Glutamatergic neuron (in vitro differentiated cells): ENCODE results near the gene DPH5. TPM values are rescaled to one million over a fixed set of nuclear protein-coding genes. Genes with fewer than 3 reads are reported as not detected.

Experiments used
- DNase-seq: peaks from one replicate; pipeline ENCODE4 v3.0.0; 2022
- H3K27ac Mint-ChIP-seq: one replicate; pipeline ENCODE4 v1.8.0; 2020; ENCODE audit warnings: mild to moderate bottlenecking, mixed read lengths, inconsistent platforms; ENCODE audit not compliant: unreplicated experiment
- H3K27me3 Mint-ChIP-seq: one replicate; pipeline ENCODE4 v1.8.0; 2020; ENCODE audit warnings: mild to moderate bottlenecking, moderate library complexity, mixed read lengths, inconsistent platforms; ENCODE audit not compliant: unreplicated experiment
- H3K36me3 Mint-ChIP-seq: one replicate; pipeline ENCODE4 v1.8.0; 2020; ENCODE audit warnings: mild to moderate bottlenecking, mixed read lengths, inconsistent platforms; ENCODE audit not compliant: unreplicated experiment
- H3K4me1 Mint-ChIP-seq: one replicate; pipeline ENCODE4 v1.8.0; 2020; ENCODE audit warnings: mild to moderate bottlenecking, low read depth, mixed read lengths, inconsistent platforms; ENCODE audit not compliant: unreplicated experiment
- H3K4me3 Mint-ChIP-seq: one replicate; pipeline ENCODE4 v1.8.0; 2020; ENCODE audit warnings: mild to moderate bottlenecking, mixed read lengths, inconsistent platforms; ENCODE audit not compliant: unreplicated experiment
- H3K9me3 Mint-ChIP-seq: one replicate; pipeline ENCODE4 v1.8.0; 2020; ENCODE audit warnings: mild to moderate bottlenecking, moderate library complexity, mixed read lengths, inconsistent platforms; ENCODE audit not compliant: unreplicated experiment
- total RNA-seq: library from RNA; stranded (reverse); fragmentation: NEBNext Ultra II Directional; extraction: Animal tissue kit (Norgen Biotek cat#: 25700); gene quantifications from one replicate; pipeline ENCODE4 v1.2.1, GENCODE V29; 2021; ENCODE audit not compliant: unreplicated experiment
- TF ChIP-seq, protein P1 (sequence below): fragments of 200-600 bp; sonication (generic); IDR thresholded peaks from one replicate; pipeline ENCODE4 v1.5.0; 2021; ENCODE audit not compliant: partially characterized antibody, unreplicated experiment

Gene DPH5
- total RNA-seq, 1 donor from 2014 or later: 40.5 TPM

DNA sequence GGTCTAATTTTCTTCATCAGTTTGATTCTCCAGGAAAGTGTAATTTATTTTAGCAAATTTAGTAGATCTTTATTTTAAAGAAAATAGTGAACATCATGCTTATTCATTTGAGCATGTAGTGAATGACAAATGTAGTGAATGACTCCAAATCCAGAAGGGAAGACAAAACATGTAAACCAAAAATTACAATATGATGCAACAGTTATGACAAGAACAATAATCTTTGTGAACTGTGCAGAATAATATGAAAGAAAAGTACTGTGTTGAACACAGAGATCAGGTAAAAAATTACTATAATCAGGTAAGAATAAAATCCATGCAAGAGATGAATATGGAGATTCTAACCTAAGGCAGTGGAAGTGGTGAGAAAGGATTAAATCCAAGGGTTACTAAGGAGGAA lies 30.0 kb upstream of the DPH5 start:
- H3K4me1 Mint-ChIP-seq: no peaks in the 10 kb centered on the region
- H3K4me3 Mint-ChIP-seq: no peak overlapping the region
- no peaks in the 10 kb centered on the region for H3K27me3 Mint-ChIP-seq
- TF ChIP-seq, protein P1, sequence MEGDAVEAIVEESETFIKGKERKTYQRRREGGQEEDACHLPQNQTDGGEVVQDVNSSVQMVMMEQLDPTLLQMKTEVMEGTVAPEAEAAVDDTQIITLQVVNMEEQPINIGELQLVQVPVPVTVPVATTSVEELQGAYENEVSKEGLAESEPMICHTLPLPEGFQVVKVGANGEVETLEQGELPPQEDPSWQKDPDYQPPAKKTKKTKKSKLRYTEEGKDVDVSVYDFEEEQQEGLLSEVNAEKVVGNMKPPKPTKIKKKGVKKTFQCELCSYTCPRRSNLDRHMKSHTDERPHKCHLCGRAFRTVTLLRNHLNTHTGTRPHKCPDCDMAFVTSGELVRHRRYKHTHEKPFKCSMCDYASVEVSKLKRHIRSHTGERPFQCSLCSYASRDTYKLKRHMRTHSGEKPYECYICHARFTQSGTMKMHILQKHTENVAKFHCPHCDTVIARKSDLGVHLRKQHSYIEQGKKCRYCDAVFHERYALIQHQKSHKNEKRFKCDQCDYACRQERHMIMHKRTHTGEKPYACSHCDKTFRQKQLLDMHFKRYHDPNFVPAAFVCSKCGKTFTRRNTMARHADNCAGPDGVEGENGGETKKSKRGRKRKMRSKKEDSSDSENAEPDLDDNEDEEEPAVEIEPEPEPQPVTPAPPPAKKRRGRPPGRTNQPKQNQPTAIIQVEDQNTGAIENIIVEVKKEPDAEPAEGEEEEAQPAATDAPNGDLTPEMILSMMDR: no peak
- H3K36me3 Mint-ChIP-seq: no peaks in the 10 kb centered on the region
- DNase-seq: no peak
- H3K9me3 Mint-ChIP-seq: peaks cover 1% of the 10 kb centered on the region
- H3K27ac Mint-ChIP-seq: no peak overlapping the region

DNA sequence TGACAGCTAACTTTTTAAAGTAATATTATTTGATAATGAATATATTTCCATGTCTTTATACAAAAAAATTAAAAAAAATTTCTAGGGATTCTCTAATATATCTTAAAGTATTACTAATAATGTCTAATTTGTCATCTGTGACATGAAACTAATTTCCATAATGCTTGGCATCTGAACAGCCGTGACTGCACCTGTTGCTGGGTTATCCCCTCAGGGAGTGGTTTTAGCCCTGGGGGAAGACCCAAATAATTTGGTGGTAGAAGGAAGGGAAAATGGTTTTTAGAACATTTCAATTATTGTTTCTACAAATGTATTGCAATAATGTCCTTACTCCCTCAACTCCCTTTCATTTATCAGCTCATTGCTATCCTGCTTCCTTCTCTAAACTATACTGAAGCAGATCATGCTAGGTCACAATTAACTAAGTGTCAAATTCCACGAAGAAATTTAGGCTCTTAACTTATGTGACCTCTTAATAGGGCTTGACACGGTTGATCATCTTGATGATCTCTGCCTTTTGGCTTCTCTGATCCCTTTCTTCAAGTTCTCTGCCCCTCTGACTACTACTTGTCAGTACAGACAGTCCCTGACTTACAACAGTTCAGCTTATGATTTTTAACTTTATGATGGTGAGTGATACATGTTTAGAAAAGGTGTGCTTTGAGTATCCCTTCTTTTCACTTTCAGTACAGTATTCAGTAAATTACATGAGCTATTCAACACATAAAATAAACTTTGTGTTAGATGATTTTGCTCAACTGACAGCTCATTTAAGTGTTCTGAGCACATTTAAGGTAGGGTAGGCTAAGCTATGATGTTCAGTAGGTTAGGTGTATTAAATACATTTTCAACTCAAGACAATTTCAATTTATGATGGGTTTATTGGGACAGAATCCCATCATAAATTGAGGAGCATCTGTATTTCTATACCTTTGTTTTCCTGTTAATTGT lies 26.4 kb upstream of the DPH5 start:
- TF ChIP-seq, protein P1: no peak
- Mint-ChIP-seq H3K4me1 (no peaks in the 10 kb centered on the region), H3K36me3 (no peaks in the 10 kb centered on the region), H3K9me3 (no peaks in the 10 kb centered on the region), H3K4me3 (no peak overlapping the region), H3K27me3 (no peaks in the 10 kb centered on the region), H3K27ac (no peak overlapping the region)
- DNase-seq: no peak

DNA sequence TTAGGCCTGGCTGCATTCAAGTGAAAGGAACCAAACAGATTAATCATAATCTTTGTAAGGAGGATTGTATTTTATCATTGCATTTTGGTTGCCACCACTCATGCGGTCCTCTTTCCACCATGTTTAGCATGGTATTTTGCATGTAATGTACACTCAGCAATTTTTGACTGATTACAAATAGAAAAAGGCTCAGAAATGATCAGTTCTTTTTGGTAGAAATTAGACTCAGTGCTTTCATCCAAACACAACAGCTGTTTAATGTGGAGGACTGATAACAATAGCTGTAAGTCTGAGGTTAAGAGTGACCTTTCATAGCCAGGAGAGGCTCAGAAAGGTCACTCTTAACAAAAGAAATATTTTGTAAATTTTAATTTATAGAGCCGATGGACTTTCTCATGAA lies 25.3 kb upstream of the DPH5 start:
- Mint-ChIP-seq H3K4me1 (no peaks in the 10 kb centered on the region), H3K9me3 (no peaks in the 10 kb centered on the region), H3K27me3 (no peaks in the 10 kb centered on the region), H3K36me3 (no peaks in the 10 kb centered on the region), H3K4me3 (no peak overlapping the region), H3K27ac (no peak overlapping the region)
- DNase-seq: no peak
- TF ChIP-seq, protein P1: no peak

DNA sequence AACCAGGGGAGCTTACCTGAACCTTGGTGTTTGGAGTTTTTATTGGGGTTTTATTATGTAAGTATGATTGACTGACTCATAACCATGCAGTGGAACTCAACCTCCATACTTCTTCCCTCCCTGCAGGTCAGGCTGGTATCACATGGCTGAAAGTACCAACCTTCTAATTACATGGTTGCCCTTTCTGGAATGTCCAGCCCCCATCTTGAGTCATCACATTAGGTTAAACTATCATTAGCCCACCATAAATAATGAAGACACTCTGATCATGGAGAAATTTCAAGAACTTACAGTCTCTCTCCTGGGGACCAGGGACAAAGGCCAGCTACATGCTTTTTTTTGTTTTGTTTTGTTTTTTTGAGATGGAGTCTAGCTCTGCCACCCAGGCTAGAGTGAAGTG lies 19.2 kb upstream of the DPH5 start:
- TF ChIP-seq, protein P1: no peak
- DNase-seq: no peak
- H3K27ac Mint-ChIP-seq: no peak overlapping the region
- H3K4me1 Mint-ChIP-seq: no peaks in the 10 kb centered on the region
- H3K4me3 Mint-ChIP-seq: no peak overlapping the region
- H3K27me3 Mint-ChIP-seq: no peaks in the 10 kb centered on the region
- H3K9me3 Mint-ChIP-seq: peaks cover 7% of the 10 kb centered on the region
- peaks cover 11% of the 10 kb centered on the region for H3K36me3 Mint-ChIP-seq

DNA sequence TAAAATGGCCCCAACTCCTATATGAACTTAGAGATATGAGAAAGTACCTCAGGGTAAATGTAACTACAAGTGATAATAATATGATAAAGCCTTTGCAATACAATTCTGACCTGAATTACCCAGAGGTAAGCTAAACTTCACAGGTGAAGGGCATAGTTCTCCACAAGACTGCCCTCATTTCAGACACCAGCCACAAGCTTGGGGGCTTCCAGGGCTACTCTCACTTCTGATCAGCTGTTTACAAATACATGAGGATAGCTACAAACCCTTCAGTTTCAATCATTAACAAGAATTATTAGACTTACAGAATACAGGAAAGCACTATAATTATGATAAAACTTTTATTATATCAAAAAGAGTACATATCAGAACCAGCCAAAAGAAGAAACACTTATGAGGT lies 18.7 kb upstream of the DPH5 start:
- H3K4me1 Mint-ChIP-seq: no peaks in the 10 kb centered on the region

More for the DNA sequence above, 18.7 kb upstream of the DPH5 start:
- TF ChIP-seq, protein P1: no peak
- no peaks in the 10 kb centered on the region for H3K27me3 Mint-ChIP-seq
- H3K4me3 Mint-ChIP-seq: no peak overlapping the region
- H3K36me3 Mint-ChIP-seq: peaks cover 15% of the 10 kb centered on the region
- peaks cover 9% of the 10 kb centered on the region for H3K9me3 Mint-ChIP-seq
- DNase-seq: no peak
- H3K27ac Mint-ChIP-seq: no peak overlapping the region
